ENCODE data around the gene ZEB1.
A peak's percentile ranks its signal among the peaks of the same experiment; 100 is the strongest.

ZEB1 gene

GRCh38 chr10:31381766-31382316 is 62.8 kb downstream of the ZEB1 start:
- ChIA-PET CTCF (no interaction called here), POLR2A (no interaction called here)
- Histone ChIP-seq H3K27ac (ENCODE audit: extremely low read depth, low read depth, low read length) (no peak overlapping the region), H3K9me3 (ENCODE audit: control insufficient read depth, insufficient read depth, low read depth, low read length) (no peaks in the 10 kb centered on the region; the same call in 1 of the 2 replicates), H3K4me3 (ENCODE audit: low read depth, low read length) (no peak overlapping the region), H3K36me3 (ENCODE audit: control insufficient read depth in 2 of 2, insufficient read depth in 1 of 2, low read length in 2 of 2) (no peaks in the 10 kb centered on the region), H3K4me1 (ENCODE audit: control insufficient read depth, insufficient read depth, low read length) (no peaks in the 10 kb centered on the region)
- TF ChIP-seq ZNF366 (tag by site-specific recombination; conservative IDR thresholded peaks at IDR 0.05): no peak
- no peak for TF ChIP-seq TSHZ1 (tag by site-specific recombination; IDR thresholded peaks at IDR 0.05; ENCODE audit: borderline replicate concordance)
- no peak for TF ChIP-seq CTCF (tag by site-specific recombination; IDR thresholded peaks at IDR 0.05)
- TF ChIP-seq ZNF600 (tag by site-specific recombination; IDR thresholded peaks at IDR 0.05): no peak
- no peak for TF ChIP-seq ZBTB6 (tag by site-specific recombination; IDR thresholded peaks at IDR 0.05)
- TF ChIP-seq ZNF121 (tag by site-specific recombination; IDR thresholded peaks at IDR 0.05): no peak
- TF ChIP-seq ZNF18 (tag by site-specific recombination; IDR thresholded peaks at IDR 0.05): no peak
- 0 out of 2 replicates have a peak, but pooled peaks have one; percentile 8 for TF ChIP-seq PRDM1 (tag by site-specific recombination; IDR thresholded peaks at IDR 0.05)
- TF ChIP-seq ZNF248 (tag by site-specific recombination; IDR thresholded peaks at IDR 0.05): no peak
- no peak for TF ChIP-seq WT1 (tag by site-specific recombination; IDR thresholded peaks at IDR 0.05)
- TF ChIP-seq ZNF362 (tag by site-specific recombination; IDR thresholded peaks at IDR 0.05): 0 out of 2 replicates have a peak, but pooled peaks have one; percentile 25
- no peak for TF ChIP-seq ZNF530 (tag by site-specific recombination; IDR thresholded peaks at IDR 0.05; ENCODE audit: low read depth)
- TF ChIP-seq ZNF132 (tag by site-specific recombination; IDR thresholded peaks at IDR 0.05; ENCODE audit: borderline replicate concordance): no peak
- TF ChIP-seq ZNF24 (tag by site-specific recombination; IDR thresholded peaks at IDR 0.05): no peak
- no peak for TF ChIP-seq ZNF510 (tag by site-specific recombination; IDR thresholded peaks at IDR 0.05; ENCODE audit: insufficient replicate concordance)
- no peak for TF ChIP-seq ZNF558 (tag by site-specific recombination; IDR thresholded peaks at IDR 0.05)
- TF ChIP-seq OSR2 (tag by site-specific recombination; IDR thresholded peaks at IDR 0.05): no peak

All from HEK293 (cell line).